GM19193 (cell line): Measurements from ENCODE around the gene PRR7.

Experiments used
- POLR2A ChIP-seq: IDR thresholded peaks from 4 replicates; pipeline ENCODE4 v1.6.1; 2011; ENCODE audit not compliant: insufficient read depth, insufficient read length; ENCODE audit errors: extremely low read depth

PRR7 gene

DNA sequence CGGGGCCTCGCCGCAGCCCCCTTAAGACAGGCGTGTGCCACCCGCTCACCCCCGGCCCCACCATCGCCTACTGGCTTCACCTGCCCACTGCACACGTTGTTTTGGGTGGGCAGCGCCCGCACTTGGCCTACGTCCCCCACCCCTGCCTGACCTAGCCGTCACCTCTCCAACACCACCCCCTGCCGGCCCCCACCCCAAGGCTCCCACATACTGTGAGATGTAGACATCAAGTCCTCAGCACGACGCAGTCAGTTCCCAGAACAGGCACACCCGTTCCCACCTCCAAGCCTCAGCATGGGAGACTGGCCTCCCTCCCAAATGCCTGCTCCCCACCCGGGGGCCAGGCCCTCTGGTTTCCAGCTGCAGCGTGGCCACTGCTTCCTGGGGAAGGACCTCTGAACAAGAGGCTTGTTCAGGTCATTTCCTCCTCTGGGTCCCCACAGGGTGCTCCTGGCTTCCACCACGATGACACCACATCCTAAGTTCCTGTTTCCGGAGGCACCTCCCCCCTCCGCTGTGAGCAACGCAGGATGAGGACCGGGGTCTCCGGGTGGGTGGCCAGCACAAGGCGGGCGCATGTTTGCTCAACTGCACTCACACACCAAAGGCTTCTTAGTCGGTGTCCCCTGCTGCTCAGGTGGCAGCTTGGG lies 15.5 kb downstream of the PRR7 start:
- no peak for TF ChIP-seq POLR2A

DNA sequence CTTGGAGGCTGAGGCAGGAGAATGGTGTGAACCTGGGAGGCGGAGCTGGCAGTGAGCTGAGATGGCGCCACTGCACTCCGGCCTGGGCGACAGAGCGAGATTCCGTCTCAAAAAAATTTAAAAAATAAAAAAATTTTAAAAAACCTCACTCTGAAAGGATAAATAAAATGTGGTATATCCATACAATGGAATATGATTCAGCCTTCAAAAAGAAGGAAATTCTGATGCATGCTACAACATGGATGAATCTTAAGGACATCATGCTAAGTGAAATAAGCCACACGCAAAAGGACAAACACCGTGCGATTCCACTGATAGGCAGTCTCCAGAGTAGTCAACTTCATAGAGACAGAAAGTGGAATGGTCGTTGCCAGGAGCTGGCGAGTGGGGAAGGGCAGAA lies 18.4 kb downstream of the PRR7 start:
- no peak for TF ChIP-seq POLR2A

DNA sequence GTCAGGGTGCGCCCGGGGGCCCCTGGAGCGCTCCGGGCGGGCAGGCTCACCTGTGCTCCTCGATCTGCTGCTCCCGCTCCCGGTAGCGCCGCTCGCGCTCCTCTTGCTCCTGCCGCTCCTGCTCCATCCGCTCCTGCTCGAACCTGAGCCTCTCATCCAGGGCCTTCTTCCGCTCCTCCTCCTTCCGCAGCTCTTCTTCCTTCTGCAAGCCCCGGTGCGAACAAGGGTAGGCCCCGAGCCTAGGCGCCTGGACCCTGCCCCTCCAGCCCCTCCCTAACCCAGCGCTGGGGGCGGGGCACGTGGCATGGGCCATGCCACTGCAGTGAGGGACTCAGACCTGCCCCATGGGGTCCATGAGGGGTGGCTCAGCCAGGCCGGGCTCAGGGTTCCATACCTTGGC lies 20.2 kb downstream of the PRR7 start:
- no peak for TF ChIP-seq POLR2A

DNA sequence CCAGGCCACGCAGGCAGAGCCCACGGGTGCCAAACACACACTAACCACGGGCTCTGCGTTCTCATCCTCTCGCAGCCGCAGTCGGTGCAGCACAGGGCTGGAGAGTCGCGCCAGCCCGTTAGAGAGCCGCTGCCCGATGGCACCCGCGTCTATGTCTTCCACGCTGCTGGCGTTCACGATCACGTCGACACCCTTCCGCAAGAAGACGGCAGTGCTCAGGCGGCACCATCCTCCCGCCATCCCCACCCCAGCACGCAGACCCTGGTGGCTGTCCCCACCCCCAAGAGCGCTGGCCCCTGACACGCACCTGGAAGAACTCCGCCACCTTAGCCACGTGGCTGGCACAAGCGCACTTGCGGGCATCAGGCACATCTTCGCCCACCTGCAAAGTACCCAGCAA lies 20.8 kb downstream of the PRR7 start:
- TF ChIP-seq POLR2A = no peak

DNA sequence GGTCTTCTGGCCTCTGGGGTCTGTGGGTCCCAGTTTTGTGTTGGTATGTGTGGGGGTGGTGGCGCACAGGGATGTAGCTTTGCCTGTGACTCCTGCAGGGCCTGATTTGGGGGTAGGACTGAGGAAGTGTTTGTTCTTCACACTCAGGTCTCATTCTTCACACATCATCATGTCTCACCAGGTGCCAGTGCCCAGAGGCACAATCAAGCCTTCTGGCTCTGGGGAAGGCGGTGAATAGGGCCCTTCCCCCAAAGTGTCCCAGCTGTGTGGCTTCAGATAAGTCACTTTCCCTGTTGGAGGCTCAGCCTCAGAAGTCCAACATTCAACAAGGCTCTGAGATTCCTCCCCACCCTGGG lies 21.7 kb downstream of the PRR7 start:
- no peak for TF ChIP-seq POLR2A

DNA sequence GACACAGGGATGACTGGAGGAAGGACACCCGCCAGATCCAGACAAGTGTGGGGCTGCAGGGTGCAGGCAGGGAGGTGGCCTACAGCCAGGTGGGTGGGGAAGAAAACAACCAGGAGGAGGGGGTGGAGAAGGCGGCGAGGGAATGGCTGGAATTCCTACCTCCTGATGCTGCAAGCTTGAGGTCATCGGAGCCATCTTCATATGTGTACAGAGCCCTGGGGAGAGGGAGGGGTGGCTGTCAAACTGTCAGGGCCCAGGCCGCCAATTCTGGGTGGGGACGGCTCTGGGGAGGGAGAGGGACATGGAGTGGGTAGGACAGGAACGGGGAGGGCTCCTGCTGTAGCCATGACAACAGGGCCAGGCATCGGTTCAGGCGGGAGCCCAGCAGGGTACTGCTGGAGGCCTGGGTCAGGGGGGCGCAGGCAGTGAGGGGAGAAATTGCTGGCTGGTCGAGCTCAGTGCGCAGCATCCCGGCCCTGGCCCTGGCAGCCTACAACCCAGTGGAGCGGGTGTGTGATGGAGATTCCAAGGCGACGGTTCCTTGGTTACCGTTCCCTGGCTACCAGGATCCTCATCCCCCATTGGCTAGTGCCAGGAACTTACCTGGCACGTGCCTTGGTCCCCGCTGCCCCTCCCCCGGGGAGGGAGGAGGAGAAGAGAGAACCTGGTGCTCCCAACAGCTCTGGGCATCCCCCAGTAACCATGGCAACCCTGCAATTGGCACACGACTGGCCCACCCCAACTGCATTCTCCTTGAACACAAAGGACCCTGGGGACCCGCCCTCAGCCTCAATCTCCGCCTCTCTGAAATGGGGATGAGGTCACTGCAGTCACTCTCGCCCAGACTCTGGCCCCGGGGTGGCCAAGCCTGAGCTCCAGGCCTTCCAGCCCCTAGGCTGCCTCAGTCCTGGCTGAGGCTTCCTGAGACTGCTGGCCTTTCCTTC lies 22.3 kb downstream of the PRR7 start:
- no peak for TF ChIP-seq POLR2A

DNA sequence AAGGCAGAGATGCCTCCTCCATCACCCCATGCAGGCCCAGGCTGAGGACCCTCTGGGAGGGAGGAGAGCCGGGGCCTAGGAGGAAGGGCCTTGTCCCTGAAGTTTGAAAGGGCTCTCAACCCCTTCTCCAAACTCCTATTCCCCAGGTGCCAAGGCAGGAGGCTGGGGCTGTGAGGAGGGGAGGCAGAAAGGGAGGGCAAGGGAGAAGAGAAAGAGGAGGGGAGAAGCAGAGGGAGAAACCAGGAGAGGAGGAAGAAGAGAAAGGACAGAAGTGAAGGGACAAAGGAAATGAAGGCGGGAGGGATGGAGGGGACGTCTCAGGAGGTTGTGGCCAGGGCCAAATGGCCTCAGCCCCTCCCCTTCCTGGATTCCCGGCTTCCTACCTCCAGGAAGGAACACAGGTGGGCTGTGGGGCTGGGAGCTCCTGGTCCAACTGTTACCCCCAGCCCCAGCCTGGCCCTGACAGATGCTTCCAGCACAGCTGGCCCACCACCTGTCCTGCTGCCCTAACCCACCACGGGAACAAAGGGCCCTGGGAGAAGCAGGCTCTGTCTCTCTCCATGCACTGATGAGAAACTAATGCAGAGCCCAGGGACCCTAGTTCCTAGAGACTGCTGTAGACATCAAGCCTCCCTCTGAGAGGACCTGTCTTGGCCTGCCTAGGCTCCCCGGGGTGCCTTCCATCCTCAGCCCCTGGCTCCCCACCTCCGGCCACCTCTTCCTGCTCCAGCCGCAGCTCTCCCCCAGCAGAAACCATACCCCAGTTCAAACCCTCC lies 23.3 kb downstream of the PRR7 start:
- TF ChIP-seq POLR2A = no peak

DNA sequence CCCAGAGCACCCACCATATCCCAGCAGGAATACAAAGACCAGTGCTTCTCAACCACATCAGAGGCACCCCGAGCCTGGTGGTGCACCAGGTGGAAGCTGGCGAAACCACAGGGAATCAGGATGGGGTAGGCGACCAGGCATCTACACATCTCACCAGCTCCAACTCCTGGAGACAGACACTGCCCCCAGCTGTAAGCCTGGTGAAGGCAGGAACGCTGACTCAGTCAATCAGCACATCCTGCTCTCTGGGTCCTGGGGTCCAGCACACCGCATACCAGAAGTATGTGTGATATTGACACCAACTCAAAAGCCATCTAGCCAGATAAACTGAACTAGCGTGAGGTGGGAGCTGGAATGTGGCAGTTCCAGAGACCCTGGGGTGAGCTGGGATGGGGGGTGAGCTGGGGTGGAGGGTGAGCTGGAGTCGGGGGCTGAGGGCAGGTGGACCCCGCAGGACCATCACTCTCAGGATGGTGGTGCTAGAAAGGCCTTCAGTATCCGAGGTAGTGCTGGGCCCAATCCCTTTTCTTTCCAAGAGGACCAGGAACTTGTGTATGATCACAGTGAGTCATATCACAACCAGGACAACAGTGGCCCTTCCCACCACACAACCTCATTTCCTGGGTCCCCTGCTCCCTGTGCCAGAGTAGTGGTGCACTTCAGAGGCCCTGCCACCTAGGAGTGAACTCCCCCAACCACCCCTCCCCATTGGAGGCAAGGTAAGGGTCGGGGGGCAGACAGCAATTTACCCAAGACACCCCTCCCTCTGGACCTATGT lies 24.3 kb downstream of the PRR7 start:
- no peak for TF ChIP-seq POLR2A

DNA sequence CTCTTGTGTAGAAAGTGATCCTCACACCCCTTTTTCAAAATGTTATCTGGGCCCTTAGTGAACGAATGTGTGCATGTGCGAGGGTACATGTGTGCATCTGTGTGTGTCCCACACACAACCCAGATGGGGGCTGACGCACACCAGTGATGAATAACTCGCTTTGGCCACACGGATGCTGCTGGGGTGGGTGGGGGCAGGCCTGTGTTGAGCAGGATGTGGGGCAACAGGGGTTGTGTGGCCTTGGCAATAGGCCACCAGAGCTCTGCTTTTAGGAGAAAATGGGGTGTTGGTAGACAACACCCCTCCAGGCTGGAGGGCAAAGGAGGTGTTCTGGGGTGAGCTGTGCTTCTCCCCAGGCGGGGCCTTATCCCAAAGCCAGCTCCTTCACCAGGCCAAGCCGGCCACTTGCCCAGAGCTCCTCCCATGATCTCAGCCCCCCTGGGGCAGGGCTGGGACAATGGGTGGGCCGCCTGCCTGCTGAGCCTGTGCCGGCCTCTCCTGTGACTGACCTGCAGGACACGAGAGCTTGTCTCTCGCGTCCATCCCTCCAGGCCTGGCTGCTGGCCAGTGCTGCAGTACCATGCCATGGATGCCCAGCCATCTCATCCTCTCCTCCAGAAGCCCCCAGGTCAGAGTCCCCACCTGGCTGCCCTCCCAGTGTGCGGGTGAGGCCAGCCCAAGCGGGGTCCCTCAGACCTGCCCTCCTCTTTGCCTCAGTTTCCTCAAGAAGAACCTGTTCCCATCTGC lies 25.2 kb downstream of the PRR7 start:
- TF ChIP-seq POLR2A = no peak

DNA sequence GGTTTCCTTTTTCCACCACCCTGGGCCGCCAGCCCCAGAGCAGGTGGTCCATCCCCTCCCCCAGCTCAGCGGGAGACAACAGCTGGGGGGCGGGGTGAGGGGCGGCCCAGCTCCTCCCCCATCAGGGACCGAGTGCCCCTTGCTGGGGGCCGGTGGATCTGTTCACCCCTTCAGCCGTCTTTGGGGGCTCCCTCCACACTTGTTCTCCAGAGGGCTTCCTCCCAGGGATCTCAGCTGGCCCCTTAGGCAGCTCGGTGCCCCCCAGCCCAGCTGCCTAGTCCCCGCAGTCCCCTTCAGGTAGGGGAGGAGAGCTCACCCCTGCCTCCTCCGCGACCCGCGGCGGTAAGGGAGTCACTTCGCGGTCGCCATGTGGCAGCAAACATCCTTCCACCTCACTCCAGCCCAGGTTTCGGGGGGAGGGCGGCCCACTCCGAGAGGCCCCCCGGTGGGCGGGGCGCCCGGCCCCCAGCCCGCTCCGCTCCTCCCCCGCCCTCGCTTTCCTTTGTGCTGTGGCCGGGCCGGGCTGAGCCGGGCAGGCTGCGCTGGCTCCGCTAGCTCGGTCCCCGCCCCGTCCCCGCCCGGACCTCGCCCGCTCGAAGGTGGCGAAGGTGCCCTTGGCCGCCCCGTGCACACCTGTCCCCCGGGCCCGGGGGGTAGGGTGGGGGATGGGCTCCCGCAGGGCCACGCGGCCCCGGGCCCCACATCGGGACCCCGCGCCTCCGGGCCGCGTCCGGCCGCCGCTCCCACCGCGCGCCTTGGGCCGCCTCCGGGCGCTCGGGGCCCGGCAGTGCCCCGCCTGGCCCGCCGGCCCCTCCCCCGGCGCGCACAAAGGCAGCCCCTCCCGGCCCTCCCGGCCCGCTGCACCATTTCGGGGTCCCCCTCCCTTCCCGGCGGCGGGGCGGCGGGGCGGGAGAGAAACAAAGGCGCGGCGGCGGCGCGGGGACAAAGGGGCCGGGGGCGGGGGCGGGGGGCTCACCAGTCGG lies 26.1 kb downstream of the PRR7 start:
- TF ChIP-seq POLR2A = peak; percentile 14

DNA sequence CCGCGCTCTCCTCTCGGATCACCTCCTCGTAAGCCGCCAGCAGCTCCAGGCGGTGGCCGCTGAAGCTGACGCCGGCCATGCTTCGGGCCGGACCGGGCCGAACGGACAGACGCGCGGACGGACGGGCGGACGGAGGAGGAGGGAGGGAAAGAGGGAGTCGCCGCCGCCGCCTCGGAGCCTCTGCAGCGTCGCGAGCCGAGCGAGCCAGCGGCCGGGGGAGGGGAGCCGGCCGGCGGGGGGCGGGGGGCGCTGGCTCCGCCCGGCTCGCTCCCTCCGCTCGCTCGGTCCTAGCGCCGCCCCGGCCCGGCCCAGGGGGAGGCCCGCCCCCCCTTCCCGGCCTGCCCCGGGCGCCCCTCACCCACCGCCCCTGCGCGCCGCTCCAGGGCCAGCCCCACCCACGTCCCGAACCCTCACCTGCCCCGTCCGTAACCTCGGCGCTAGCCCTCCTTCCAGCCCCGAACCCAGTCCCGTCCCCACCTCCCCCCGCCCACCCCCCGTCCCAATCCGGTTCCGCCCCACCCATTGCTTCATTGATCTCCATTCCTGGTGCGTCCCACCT lies 26.9 kb downstream of the PRR7 start, which contains the start of gene DBN1:
DBN1 (minus strand) TSS at position 192 of the 559 bp plus-strand sequence; CDS start at position 79, 113 bp downstream.
- TF ChIP-seq POLR2A = no peak

DNA sequence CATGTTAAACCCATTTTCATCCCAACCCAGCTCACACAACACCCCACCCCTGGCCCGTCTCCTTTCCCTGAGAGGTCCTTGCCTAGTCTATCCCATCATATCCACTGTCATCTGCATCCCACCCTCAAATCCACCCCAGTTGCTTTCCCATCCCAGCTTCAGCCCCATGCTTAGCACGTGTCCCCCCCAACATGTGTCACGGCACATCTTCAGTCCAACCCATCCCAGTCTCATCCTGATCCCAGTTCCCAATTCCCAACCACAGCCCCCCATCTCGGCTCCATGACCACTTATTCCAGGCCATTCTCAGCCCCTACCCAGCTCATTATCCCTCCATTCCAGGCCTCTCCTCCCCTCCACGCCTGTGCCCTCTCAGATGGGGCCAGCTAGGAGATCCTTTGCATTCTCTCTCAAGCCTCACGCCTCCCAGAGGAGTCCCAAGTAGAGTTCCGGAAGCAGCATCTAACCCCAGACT lies 27.4 kb downstream of the PRR7 start:
- TF ChIP-seq POLR2A = no peak
